HK-2 (cell line): ENCODE data around the gene ADD2.
"Not testable (repeated sequence)": the region's sequence is repeated elsewhere in the genome, so short reads cannot be mapped to it uniquely, and the experiment has no call there.

Experiments used
- DNase-seq: peaks from one replicate; pipeline ENCODE4 v3.0.0-alpha.2; 2018; ENCODE audit not compliant: unreplicated experiment

Gene ADD2

GRCh38 chr2:70673041-70673647 is 94.9 kb downstream of the ADD2 start:
- DNase-seq = no peak

GRCh38 chr2:70671092-70671675 is 96.8 kb downstream of the ADD2 start:
- no peak for DNase-seq

GRCh38 chr2:70670626-70671025 is 97.4 kb downstream of the ADD2 start:
- DNase-seq = no peak

GRCh38 chr2:70670202-70670601 is 97.8 kb downstream of the ADD2 start:
- DNase-seq = no peak

- no peak for DNase-seq
Measured at GRCh38 chr2:70668911-70669310, 99.1 kb downstream of the ADD2 start.

GRCh38 chr2:70668432-70668831 is 99.6 kb downstream of the ADD2 start:
- DNase-seq = no peak

GRCh38 chr2:70664525-70664924 is 103.5 kb downstream of the ADD2 start:
- DNase-seq = no peak

GRCh38 chr2:70663411-70663810 is 104.6 kb downstream of the ADD2 start:
- no peak for DNase-seq

- DNase-seq = no peak
Measured at GRCh38 chr2:70659551-70659950, 108.4 kb downstream of the ADD2 start.

- no peak for DNase-seq
Measured at GRCh38 chr2:70658476-70658875, 109.5 kb downstream of the ADD2 start.

GRCh38 chr2:70657246-70657645 is 110.8 kb downstream of the ADD2 start:
- DNase-seq = no peak

- no peak for DNase-seq
Measured at GRCh38 chr2:70656421-70657010, 111.5 kb downstream of the ADD2 start.

- DNase-seq = no peak
Measured at GRCh38 chr2:70655786-70656185, 112.2 kb downstream of the ADD2 start.

- not testable (repeated sequence) for DNase-seq
Measured at GRCh38 chr2:70655211-70655610, 112.8 kb downstream of the ADD2 start.

- no peak for DNase-seq
Measured at GRCh38 chr2:70651727-70652126, 116.3 kb downstream of the ADD2 start.

GRCh38 chr2:70651014-70651413 is 117.0 kb downstream of the ADD2 start:
- DNase-seq = no peak

GRCh38 chr2:70648961-70649360 is 119.0 kb downstream of the ADD2 start:
- DNase-seq = no peak

GRCh38 chr2:70647873-70648481 is 120.0 kb downstream of the ADD2 start:
- peak; percentile 71 for DNase-seq

GRCh38 chr2:70646420-70646818 is 121.6 kb downstream of the ADD2 start:
- DNase-seq = no peak

- DNase-seq = no peak
Measured at GRCh38 chr2:70645733-70646419, 122.1 kb downstream of the ADD2 start.

- DNase-seq = no peak
Measured at GRCh38 chr2:70643715-70644114, 124.3 kb downstream of the ADD2 start.

GRCh38 chr2:70641263-70641784 is 126.7 kb downstream of the ADD2 start:
- no peak for DNase-seq
